ENCODE data around the gene TXNRD2. TPM values are rescaled to one million over a fixed set of nuclear protein-coding genes. Genes with fewer than 3 reads are reported as not detected.
"Not testable (repeated sequence)": the region's sequence is repeated elsewhere in the genome, so short reads cannot be mapped to it uniquely, and the experiment has no call there.

Gene TXNRD2
- total RNA-seq, 2 donors from 2014 or later = 22.3 to 29.5 TPM

DNA sequence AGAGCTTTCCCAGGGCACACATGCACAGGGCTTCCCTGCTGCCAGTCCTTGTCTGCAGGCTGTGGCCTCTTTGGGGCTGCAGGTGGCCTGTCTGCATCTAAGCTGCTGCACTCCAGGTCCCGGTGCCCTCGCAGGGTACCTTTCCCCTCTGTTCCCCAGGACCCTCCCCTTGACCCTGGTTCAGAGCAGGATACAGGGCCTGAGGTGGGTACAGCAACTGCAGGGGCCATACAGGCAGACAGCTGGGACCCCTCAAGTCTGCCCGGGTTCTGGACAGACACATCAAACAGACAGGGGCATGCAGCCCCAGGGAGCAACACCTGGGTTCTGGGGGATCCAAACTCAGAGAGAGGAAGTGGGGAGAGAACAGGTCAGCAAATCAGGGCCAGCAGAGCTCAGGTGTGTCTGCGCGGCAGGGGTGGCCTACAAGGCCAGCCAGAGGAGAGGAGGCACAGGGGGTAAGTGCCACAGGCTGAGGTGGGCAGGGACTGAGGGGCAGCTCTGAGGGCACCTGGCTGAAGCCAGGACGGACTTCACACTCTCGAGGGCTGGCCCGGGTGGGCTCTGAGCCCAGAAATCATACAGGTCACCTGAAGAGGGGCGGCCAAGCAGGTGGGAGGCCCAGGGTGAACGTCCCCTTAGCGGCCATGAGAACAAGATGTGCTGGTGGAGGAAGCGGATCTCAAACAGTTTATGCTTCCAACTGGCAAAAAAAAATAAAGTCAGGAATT, 29.9 kb downstream of the TXNRD2 start:
- Histone ChIP-seq H3K4me3 (no peak overlapping the region), H3K36me3 (no peaks in the 10 kb centered on the region), H3K27me3 (no peaks in the 10 kb centered on the region), H3K9me3 (no peaks in the 10 kb centered on the region), H3K27ac (no peak overlapping the region), H3K9ac (ENCODE audit: low read depth in 2 of 2, low read length in 2 of 2) (no peak overlapping the region), H3K4me1 (no peaks in the 10 kb centered on the region)
- TF ChIP-seq, protein P1, sequence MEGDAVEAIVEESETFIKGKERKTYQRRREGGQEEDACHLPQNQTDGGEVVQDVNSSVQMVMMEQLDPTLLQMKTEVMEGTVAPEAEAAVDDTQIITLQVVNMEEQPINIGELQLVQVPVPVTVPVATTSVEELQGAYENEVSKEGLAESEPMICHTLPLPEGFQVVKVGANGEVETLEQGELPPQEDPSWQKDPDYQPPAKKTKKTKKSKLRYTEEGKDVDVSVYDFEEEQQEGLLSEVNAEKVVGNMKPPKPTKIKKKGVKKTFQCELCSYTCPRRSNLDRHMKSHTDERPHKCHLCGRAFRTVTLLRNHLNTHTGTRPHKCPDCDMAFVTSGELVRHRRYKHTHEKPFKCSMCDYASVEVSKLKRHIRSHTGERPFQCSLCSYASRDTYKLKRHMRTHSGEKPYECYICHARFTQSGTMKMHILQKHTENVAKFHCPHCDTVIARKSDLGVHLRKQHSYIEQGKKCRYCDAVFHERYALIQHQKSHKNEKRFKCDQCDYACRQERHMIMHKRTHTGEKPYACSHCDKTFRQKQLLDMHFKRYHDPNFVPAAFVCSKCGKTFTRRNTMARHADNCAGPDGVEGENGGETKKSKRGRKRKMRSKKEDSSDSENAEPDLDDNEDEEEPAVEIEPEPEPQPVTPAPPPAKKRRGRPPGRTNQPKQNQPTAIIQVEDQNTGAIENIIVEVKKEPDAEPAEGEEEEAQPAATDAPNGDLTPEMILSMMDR (IDR thresholded peaks at IDR 0.05) = no peak
- DNase-seq = no peak
- intact Hi-C loops (cut with DNase I) = loop anchor here (2.0 kb wide), 1 partner anchor 181 kb away; no protein-coding TSS in a partner anchor

DNA sequence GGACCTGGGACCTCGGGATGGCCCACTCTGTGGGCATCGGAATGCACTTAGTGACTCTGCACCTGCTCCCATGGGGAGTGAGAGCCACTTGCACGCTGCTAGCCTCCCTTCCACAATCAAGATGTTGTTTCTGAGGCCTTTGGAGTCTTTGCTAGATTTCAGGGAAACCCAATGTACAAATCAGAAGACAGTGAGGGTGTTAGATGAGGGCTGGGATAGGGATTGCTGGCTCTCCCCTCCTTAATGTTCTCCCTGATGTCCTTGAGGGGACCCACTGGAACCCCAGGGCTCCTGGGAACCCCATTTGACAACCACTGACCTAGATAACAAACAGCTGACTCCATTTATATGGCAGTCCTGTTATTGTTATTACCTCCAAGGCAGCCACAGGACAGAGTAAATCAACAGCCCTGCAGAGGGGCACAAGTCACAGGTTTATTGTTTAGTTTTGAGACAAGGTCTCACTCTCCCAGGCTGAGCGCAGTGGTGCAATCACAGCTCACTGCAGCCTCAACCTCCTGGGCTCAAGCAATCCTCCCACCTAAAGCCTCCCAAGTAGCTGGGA, 31.4 kb downstream of the TXNRD2 start:
- DNase-seq = no peak
- no peaks in the 10 kb centered on the region for H3K9me3 ChIP-seq

DNA sequence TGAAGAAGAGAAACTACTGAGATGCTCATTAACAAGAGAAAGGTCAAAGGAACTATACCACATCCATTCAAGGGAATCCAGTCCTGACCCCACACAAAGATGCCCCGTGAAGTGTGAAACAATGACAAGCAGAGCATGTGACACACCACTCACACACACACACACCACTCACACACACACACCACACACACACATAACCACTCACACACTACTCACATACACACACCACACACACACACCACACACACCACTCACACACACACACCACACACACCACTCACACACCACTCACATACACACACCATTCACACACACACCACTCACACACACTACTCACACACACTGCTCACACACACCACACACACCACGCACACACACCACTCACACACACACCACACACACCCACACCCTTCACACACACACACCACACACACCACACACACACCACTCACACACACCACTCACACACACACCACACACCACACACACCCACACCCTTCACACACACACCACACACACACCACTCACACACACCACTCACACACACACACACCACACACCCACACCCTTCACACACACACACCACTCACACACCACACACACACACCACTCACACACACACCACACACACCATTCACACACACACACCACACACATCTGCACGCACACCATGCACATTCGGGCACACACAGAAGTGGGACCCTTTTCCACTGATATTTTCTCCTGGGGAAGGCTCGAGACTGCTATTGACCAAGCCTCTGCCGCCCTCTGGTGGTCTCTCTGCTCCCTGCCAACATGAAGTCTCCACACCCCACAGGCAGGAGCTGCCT, 32.1 kb downstream of the TXNRD2 start:
- H3K4me3 ChIP-seq = no peak overlapping the region
- no peaks in the 10 kb centered on the region for H3K36me3 ChIP-seq
- intact Hi-C loops (cut with DNase I) = loop anchor here (2.0 kb wide), 1 partner anchor 179 kb away; no protein-coding TSS in a partner anchor
- no peaks in the 10 kb centered on the region for H3K27me3 ChIP-seq
- TF ChIP-seq, protein P1 (IDR thresholded peaks at IDR 0.05) = peak; percentile 76
- DNase-seq = peak; percentile 85
- no peak overlapping the region for H3K27ac ChIP-seq
- H3K9me3 ChIP-seq = no peaks in the 10 kb centered on the region
- no peaks in the 10 kb centered on the region for H3K4me1 ChIP-seq
- H3K9ac ChIP-seq (ENCODE audit: low read depth in 2 of 2, low read length in 2 of 2) = no peak overlapping the region

More for the DNA sequence above, 31.4 kb downstream of the TXNRD2 start:
- H3K4me1 ChIP-seq = no peaks in the 10 kb centered on the region
- TF ChIP-seq, protein P1 (IDR thresholded peaks at IDR 0.05) = no peak
- no peak overlapping the region for H3K27ac ChIP-seq
- H3K36me3 ChIP-seq = no peaks in the 10 kb centered on the region
- intact Hi-C loops (cut with DNase I) = loop anchor here (2.0 kb wide), 1 partner anchor 179 kb away; no protein-coding TSS in a partner anchor
- H3K4me3 ChIP-seq = no peak overlapping the region
- no peak overlapping the region for H3K9ac ChIP-seq (ENCODE audit: low read depth in 2 of 2, low read length in 2 of 2)
- H3K27me3 ChIP-seq = no peaks in the 10 kb centered on the region

DNA sequence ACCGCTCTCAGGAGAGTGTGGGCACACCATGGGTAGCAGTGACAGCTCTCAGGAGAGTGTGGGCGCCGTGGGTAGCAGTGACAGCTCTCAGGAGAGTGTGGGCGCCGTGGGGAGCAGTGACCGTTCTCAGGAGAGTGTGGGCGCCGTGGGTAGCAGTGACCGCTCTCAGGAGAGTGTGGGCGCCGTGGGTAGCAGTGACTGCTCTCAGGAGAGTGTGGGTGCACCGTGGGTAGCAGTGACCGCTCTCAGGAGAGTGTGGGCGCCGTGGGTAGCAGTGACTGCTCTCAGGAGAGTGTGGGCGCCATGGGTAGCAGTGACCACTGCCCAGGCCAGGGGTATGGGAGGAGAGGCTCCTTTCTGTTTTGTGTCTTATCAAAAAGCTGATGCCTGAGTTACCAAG, 33.7 kb downstream of the TXNRD2 start:
- H3K4me1 ChIP-seq; H3K27ac ChIP-seq; intact Hi-C loops (cut with DNase I); H3K27me3 ChIP-seq; H3K9ac ChIP-seq (ENCODE audit: low read depth in 2 of 2, low read length in 2 of 2); H3K36me3 ChIP-seq; DNase-seq; H3K9me3 ChIP-seq; H3K4me3 ChIP-seq: not testable (repeated sequence)

DNA sequence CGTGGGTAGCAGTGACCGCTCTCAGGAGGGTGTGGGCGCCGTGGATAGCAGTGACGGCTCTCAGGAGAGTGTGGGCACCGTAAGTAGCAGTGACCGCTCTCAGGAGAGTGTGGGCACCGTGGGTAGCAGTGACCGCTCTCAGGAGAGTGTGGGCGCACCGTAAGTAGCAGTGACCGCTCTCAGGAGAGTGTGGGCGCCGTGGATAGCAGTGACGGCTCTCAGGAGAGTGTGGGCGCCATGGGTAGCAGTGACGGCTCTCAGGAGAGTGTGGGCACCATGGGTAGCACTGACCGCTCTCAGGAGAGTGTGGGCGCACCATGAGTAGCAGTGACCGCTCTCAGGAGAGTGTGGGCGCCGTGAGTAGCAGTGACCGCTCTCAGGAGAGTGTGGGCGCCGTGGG, 34.8 kb downstream of the TXNRD2 start:
- DNase-seq; H3K27me3 ChIP-seq; H3K27ac ChIP-seq; H3K9me3 ChIP-seq; H3K36me3 ChIP-seq; H3K9ac ChIP-seq (ENCODE audit: low read depth in 2 of 2, low read length in 2 of 2); H3K4me1 ChIP-seq; H3K4me3 ChIP-seq; intact Hi-C loops (cut with DNase I): not testable (repeated sequence)
